GM21619 (cell line): ENCODE results near the gene DNAH6.
A peak's percentile ranks its signal among the peaks of the same experiment; 100 is the strongest.

Experiments used
- ATAC-seq: cut with Tn5 transposase; IDR thresholded peaks from one replicate; pipeline ENCODE4 v1.9.1; 2021; ENCODE audit not compliant: unreplicated experiment

DNAH6 gene

DNA sequence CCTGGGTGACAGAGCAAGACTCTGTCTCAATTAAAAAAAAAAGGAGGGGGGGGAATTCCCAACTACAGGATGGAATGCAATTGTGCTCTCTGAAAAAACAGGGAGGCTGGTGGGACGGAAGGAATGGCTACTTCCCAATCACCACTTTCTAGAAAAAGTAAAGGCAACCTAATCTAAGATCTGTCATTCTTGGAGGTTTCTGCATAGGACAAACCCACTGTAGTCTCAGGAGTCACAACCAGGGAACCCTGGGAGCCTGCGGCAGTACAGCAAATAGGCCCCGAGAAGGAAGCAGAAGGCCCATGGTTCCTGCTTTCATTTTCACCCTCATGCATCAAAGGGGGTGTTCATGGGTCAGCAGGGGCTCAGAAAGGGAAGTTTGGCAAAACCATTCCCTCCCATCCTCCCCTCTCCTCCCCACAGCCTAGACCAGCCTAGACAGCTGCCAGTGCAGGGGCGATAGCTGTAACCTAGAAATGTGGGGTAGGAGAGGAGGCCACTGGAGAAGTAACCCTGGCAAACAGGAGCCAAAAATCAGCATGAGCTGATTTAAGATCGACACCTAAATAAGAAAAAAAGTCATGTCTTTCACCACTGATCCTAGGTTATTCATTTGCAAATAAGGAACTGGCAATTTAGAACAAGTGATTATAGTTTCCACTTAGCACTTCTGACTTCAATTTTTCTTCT is 316.6 kb downstream of the DNAH6 start:
- ATAC-seq: peak; percentile 83

GRCh38 chr2:84833481-84834150 is 317.3 kb downstream of the DNAH6 start:
- no peak for ATAC-seq

DNA sequence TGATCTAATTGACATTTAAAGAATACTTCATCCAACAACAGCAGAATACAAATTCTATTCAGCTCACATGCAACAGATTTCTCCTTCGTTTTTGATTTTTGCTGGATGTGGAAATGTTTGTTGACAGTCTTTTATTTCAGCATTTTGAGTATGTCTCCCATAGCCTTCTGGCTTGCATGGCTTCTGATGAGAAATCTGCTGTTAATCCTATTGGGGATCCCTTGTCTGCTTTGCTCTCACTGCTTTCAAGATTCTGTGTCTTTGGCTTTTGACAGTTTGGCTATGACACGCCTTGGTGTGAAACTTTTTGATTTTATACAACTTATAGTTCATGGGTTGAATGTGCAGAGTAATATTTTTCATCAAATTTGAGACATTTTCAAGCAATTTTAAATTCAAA is 319.9 kb downstream of the DNAH6 start:
- ATAC-seq: no peak

- no peak for ATAC-seq
Measured at GRCh38 chr2:84838434-84839145, 322.3 kb downstream of the DNAH6 start.

- no peak for ATAC-seq
Measured at GRCh38 chr2:84839851-84840250, 323.6 kb downstream of the DNAH6 start.

DNA sequence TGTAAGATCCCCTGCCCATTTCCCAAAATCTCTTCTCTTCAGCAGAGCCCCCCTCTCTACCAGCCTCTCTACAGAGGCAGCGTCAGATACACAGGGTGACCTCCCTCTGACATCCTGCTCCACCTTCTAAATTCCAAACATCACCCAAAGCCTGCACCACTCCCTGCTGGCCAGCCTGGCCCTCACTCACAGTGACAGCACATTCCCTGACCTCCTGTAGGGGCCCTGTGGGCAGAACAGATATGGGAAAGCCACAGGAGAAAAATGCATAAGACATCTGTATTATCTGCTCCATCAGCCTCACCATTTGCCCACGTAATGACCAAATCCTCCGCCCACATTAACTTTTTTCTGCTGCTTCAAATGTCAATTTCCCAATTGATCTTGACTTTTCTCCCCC is 324.0 kb downstream of the DNAH6 start:
- ATAC-seq: no peak

DNA sequence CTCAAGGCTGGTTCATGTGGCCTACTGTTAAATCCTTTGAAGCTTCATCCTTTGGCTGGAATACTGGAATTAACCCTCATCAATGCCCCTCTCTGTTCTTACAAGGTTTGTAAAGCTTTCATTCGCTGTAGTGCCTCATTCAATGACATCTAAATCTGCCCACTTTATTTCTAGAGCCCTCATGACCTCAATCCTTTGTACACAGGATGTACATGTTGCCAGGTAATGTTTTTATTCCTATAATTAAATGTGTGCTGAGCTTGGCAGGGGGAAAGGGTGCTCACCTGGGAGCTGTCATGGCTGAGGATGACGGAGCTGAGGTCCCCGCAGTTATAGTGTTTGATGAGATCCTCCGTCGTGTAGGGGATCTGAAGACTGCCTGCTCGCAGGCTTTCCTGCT is 325.3 kb downstream of the DNAH6 start:
- no peak for ATAC-seq

DNA sequence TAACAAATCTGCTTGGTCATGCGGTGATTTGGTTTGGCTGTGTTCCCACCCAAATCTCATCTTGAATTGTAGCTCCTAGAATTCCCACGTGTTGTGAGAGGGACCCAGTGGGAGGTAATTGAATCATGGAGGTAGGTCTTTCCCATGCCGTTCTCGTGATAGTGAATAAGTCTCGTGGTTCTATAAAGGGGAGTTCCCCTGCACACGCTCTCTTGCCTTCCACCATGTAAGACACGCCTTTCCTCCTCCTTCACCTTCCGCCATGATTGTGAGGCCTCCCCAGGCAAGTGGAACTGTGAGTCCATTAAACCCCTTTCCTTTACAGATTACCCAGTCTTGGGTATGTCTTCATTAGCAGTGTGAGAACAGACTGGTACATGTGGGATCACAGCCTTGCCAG is 327.8 kb downstream of the DNAH6 start:
- ATAC-seq: no peak

DNA sequence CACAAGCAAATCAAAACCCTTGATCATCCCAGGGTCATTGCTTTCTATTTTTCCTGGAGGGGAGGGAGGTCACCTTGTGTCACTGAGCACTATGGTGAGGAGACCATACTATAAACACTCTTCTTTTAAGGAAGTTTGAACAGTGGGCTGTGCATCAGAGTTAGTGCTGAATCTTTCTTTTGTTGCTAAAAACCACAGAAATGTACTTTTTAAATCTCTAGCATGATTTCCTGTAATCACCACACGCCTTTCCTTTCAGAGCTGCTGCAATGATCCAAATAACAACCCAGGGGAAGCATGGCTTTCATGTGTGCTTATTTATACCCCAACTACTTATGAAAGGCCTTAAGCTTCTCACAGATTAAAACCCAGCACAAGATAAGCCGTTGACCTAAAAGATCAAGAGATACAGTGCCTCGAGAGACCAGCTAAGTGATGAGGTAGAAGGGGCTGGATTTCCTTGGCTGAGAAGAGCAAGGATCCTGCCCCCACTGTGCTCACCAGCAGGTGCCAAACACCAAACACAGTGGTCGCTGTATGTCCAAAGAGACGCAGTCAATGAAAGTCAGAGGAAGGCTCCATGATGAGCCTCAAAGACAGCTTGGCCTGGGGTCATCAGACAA is 329.9 kb downstream of the DNAH6 start:
- no peak for ATAC-seq

DNA sequence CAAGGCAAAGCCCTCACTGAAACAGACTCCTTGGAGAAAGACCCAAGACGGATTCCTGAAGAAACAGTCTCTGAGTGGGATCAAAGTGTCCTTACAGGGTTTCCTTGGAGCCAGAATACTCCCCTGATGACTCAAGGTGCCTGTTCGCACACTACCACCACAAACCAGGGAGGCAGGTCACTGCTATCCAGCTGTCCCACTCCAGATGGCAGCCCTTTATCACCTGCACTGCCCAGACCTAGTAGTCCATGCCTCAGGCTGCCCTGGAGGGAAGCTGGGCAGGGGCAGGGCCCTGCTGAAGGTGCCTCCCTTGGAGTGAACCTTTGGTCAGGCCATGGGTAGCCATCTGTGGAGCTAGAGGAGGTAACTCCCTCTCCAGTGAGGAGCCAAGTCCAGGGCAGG is 330.4 kb downstream of the DNAH6 start:
- ATAC-seq: no peak

GRCh38 chr2:84847326-84848050 is 331.2 kb downstream of the DNAH6 start:
- ATAC-seq: no peak

- ATAC-seq: no peak
Measured at GRCh38 chr2:84849271-84849952, 333.1 kb downstream of the DNAH6 start.

GRCh38 chr2:84850471-84850870 is 334.2 kb downstream of the DNAH6 start:
- no peak for ATAC-seq

- ATAC-seq: no peak
Measured at GRCh38 chr2:84851876-84852275, 335.6 kb downstream of the DNAH6 start.

DNA sequence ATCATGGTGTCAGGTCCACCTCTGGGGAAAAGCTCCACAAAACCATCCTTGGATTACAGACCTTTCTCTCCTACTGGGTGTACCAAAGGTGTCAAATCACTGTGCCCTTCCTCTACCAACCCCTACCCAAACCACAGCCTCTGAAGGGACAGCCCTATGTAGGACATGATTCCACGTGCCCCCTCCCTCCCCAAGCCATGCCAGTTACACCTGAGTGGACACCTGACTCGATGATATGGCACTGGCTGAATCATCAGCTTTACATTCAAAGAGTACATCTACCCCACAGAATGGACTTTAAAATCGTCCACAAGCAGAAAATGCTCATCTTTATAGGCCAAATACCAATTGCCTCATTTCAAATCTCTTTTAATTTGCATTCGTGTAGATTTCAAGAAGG is 338.6 kb downstream of the DNAH6 start:
- no peak for ATAC-seq

DNA sequence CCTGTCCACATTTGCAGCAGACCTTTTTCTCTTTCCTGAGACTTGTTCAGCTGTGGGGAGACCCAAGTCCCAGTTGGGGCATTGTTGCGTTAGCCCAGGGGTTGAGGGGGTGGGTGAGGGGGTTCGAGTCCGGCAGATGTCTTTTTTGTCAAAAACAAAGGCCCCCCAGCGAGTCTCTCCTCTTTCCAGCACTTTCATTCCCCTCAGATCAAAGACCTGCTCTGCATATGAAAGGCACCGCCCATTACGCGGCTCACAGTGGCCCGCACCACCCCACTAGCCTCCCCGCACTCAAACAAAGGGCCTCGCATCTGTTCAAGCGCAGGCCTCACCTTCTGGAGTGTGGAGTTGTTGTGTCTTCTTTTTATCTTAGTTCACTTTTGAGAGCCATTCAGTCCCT is 339.4 kb downstream of the DNAH6 start:
- no peak for ATAC-seq

- no peak for ATAC-seq
Measured at GRCh38 chr2:84856787-84857186, 340.5 kb downstream of the DNAH6 start.

DNA sequence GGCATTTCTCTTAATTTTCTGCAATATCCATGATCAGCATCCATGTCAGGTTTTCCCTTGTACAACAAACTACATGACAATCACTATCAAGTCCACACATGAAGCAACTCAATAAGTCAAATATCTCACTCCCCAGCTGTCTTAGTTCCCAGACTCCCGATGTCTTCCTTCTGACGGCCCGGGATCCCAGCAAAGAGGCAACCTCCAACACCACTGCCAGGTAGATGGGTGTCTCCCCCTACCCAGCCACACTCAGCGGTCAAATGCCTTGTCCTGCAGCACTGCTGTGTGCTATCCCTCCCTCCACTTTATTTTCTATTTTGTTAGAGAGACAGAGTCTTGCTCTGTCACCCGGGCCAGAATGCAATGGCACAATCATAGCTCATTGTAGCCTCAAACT is 341.3 kb downstream of the DNAH6 start:
- no peak for ATAC-seq

- no peak for ATAC-seq
Measured at GRCh38 chr2:84858123-84858522, 341.8 kb downstream of the DNAH6 start.

- no peak for ATAC-seq
Measured at GRCh38 chr2:84858937-84859336, 342.6 kb downstream of the DNAH6 start.

DNA sequence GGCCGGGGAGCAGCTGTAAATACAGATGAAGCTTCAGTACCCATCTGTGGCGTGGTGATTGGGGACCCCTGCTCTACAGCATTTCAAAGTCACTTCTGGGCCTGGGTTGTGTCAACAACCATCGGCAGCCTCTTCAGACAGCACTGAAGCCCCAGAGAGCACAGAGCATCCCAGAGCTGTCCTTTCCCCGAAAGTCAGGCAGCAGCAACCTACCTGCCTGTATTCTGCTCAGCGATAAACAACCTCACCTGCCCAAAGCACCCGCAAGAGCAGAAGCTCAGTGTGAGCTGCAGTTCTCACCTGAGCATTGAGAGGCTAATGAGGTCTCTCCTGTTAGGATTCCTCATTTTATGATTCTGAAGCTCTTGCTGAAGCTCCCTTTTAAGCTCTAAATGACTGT is 345.2 kb downstream of the DNAH6 start:
- ATAC-seq: no peak
